Dendritic cell treated with granulocyte-macrophage colony-stimulating factor and Interleukin-4, amounts not matched to agents 40 ng/mL and 50 ng/mL, for 4 days (primary cell): Measurements from ENCODE around the gene TAOK2.

Experiments used
- H3K27ac Mint-ChIP-seq: one replicate; pipeline ENCODE4 v1.8.0; 2022; ENCODE audit warnings: mild to moderate bottlenecking, mixed read lengths
- H3K27me3 Mint-ChIP-seq: one replicate; pipeline ENCODE4 v1.8.0; 2022; ENCODE audit warnings: mild to moderate bottlenecking, mixed read lengths
- H3K36me3 Mint-ChIP-seq: one replicate; pipeline ENCODE4 v1.8.0; 2022; ENCODE audit warnings: low read depth, mixed read lengths
- H3K4me1 Mint-ChIP-seq: one replicate; pipeline ENCODE4 v1.8.0; 2022; ENCODE audit warnings: low read depth, mixed read lengths
- H3K4me3 Mint-ChIP-seq: one replicate; pipeline ENCODE4 v1.8.0; 2022; ENCODE audit warnings: mild to moderate bottlenecking, moderate library complexity, mixed read lengths
- H3K9me3 Mint-ChIP-seq: one replicate; pipeline ENCODE4 v1.8.0; 2022; ENCODE audit warnings: mixed read lengths
- intact Hi-C: fragments of 100-400 bp; cut with micrococcal nuclease; formaldehyde crosslinking; loops from one replicate; pipeline ENCODE4 v1.15.0; 2022

Gene TAOK2

DNA sequence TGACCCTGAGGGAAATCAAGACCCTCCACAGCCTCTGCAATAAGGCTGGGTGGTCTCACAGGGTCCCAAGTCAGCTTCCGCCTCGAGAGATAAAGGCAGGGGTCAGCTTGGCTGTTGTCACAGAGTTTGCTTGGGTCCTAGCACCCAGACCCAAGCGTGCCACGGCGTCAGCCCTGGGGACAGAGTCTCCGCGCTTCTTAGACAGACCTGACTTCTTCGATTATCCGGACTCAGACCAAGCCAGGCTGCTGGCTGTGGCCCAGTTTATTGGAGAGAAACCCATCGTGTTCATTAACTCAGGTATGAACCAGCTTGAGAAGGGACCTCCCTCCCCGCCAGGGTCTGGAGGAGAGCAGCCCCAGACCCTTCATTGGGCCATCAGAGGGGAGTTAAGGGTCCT is 49.9 kb downstream of the TAOK2 start:
- Mint-ChIP-seq H3K4me3 (no peak overlapping the region), H3K36me3 (no peaks in the 10 kb centered on the region), H3K27me3 (peaks cover 40% of the 10 kb centered on the region), H3K27ac (no peak overlapping the region), H3K9me3 (no peaks in the 10 kb centered on the region), H3K4me1 (peaks cover 24% of the 10 kb centered on the region)
- intact Hi-C loops: no loop called here

DNA sequence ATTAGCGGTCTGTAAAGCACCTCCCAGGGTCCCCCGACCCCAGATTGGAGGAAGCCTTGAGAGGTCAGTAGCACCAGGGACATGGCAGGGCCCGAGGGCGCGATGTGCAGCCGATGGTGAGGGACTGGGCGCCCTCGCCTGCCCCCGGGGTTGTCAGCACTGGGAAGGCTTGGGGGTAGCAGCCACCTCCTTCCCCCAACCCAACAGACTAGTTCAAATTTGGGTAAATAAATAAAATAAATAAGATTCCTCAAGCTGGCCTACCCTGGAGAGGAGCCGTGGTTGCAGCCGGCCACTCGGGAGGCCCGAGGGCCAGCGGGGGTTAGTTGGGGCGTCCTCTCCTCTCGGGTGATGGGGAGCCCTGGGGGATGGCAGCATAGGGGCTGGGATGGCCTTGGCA is 50.8 kb downstream of the TAOK2 start:
- Mint-ChIP-seq H3K27ac (no peak overlapping the region), H3K4me3 (no peak overlapping the region), H3K27me3 (peaks cover 48% of the 10 kb centered on the region), H3K9me3 (no peaks in the 10 kb centered on the region), H3K4me1 (peaks cover 24% of the 10 kb centered on the region), H3K36me3 (no peaks in the 10 kb centered on the region)
- intact Hi-C loops: no loop called here

GRCh38 chr16:30025156-30025555 is 51.5 kb downstream of the TAOK2 start:
- Mint-ChIP-seq H3K4me1 (peaks cover 24% of the 10 kb centered on the region), H3K9me3 (no peaks in the 10 kb centered on the region), H3K27ac (no peak overlapping the region), H3K27me3 (peaks cover 55% of the 10 kb centered on the region), H3K36me3 (no peaks in the 10 kb centered on the region), H3K4me3 (no peak overlapping the region)
- intact Hi-C loops: no loop called here

GRCh38 chr16:30025574-30025973 is 51.9 kb downstream of the TAOK2 start:
- intact Hi-C loops: no loop called here
- H3K27me3 Mint-ChIP-seq: peaks cover 60% of the 10 kb centered on the region
- H3K27ac Mint-ChIP-seq: no peak overlapping the region
- no peaks in the 10 kb centered on the region for H3K9me3 Mint-ChIP-seq
- no peak overlapping the region for H3K4me3 Mint-ChIP-seq
- H3K4me1 Mint-ChIP-seq: peaks cover 21% of the 10 kb centered on the region
- H3K36me3 Mint-ChIP-seq: no peaks in the 10 kb centered on the region

DNA sequence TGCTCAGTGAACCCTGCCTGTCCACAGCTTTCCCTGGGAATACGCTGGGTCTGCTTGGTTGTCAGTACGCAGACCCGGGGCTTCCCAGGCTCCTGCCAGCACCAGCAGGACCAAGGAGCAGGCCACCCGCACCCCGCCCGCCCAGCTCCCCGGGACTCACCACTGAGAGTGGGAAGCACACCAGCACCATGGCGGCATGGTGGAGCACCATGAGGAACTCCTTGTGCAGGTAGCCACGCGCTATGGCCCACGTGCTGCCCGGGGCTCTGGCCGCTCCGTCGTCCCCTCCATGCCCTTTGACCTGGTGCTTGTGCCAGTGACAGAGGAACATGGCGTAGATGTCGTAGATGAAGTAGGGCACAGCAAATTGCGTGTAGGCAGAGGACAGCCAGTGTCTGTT is 52.8 kb downstream of the TAOK2 start:
- peaks cover 68% of the 10 kb centered on the region for H3K27me3 Mint-ChIP-seq

DNA sequence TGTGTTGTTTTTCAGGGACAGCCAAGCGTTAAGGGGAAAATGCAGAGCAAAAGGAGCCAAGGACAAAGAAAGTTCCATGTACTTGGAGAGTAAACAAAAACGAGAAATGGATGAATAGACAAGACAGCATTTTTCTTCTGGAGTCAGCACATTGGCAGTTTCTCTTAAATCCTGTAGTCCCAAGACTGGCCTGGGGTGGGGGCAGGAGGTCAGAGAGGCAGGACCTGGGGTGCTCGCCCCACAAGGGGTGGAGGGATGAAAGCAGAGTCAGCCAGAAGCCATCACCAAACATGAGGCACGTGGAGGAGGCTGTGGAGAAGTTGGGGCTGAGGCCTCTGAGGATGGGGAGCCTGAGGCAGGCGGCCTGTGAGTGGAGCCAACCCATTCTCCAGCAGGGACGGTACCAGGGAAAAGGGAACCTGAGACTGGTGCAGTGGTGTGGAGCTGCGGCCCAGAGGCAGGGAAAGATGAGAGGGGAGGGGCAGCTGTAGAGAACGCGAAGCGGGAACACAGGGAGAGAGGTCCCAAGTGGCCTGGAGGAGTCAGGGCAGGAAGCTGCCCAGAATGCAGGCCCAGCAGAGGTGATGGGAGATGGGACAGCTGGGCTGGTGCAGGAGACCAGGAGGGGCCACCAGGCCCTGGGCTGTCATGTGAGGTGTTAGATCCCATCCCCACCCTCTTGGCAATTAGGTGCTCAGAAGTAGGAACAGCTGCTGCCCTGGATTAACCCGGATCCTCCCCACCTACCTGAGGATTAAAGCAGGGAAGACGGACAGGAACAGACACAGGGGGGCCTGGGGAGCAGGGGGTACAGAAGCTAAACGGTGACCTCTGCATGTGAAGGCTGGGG is 54.1 kb downstream of the TAOK2 start:
- H3K4me3 Mint-ChIP-seq: no peak overlapping the region
- peaks cover 17% of the 10 kb centered on the region for H3K4me1 Mint-ChIP-seq
- H3K27ac Mint-ChIP-seq: no peak overlapping the region
- peaks cover 82% of the 10 kb centered on the region for H3K27me3 Mint-ChIP-seq
- no peaks in the 10 kb centered on the region for H3K9me3 Mint-ChIP-seq
- H3K36me3 Mint-ChIP-seq: no peaks in the 10 kb centered on the region
- intact Hi-C loops: no loop called here

More for the DNA sequence above, 52.8 kb downstream of the TAOK2 start:
- no peaks in the 10 kb centered on the region for H3K9me3 Mint-ChIP-seq
- intact Hi-C loops: no loop called here
- H3K36me3 Mint-ChIP-seq: no peaks in the 10 kb centered on the region
- peaks cover 19% of the 10 kb centered on the region for H3K4me1 Mint-ChIP-seq
- H3K4me3 Mint-ChIP-seq: no peak overlapping the region
- no peak overlapping the region for H3K27ac Mint-ChIP-seq

- no peaks in the 10 kb centered on the region for H3K36me3 Mint-ChIP-seq
- intact Hi-C loops: no loop called here
- H3K4me1 Mint-ChIP-seq: peaks cover 17% of the 10 kb centered on the region
- H3K27ac Mint-ChIP-seq: no peak overlapping the region
- no peaks in the 10 kb centered on the region for H3K9me3 Mint-ChIP-seq
- no peak overlapping the region for H3K4me3 Mint-ChIP-seq
- H3K27me3 Mint-ChIP-seq: peaks cover 84% of the 10 kb centered on the region
Observed at GRCh38 chr16:30028438-30029076, 54.9 kb downstream of the TAOK2 start.

DNA sequence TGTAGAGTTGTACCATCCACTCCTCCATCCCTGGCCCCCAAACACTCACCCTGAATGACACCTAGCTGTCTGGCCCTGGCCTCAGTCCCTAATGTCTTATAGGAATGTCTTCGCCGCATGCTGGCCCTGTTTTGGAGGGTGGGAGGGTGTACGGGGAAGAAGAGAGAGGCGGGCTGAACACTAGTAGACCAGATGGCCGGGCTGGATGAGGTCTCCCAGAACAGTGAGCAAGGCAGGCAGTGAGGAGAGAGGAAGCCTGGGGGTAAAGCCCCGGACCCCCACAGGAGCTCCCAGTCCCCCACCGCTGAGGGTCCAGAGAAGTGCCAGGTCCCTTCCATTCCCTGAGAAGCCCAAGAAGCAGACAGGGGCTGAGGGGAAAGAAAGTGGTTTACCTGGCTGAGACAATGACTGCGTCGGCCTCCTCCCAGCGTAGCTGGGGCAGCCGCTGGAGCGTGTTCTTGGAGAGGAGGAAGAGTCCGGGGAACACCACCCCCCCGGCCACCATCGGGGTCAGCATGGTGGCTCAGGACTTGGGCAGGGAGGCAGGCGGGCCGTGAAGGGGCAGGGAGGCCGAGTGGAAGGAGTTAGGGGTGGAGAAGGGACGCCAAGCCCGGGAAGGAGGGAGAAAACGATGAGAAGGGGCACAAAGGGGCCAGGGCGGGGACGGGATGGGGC is 56.5 kb downstream of the TAOK2 start:
- Mint-ChIP-seq H3K9me3 (no peaks in the 10 kb centered on the region), H3K4me3 (no peak overlapping the region), H3K27me3 (peaks cover 92% of the 10 kb centered on the region), H3K27ac (peak overlapping the region; percentile 14), H3K36me3 (no peaks in the 10 kb centered on the region), H3K4me1 (peaks cover 20% of the 10 kb centered on the region)
- intact Hi-C loops: no loop called here

- Mint-ChIP-seq H3K4me1 (peaks cover 23% of the 10 kb centered on the region), H3K27me3 (peaks cover 93% of the 10 kb centered on the region), H3K9me3 (no peaks in the 10 kb centered on the region), H3K4me3 (no peak within 1 kb of the TSS), H3K27ac (peak within 1 kb of the TSS; percentile 14), H3K36me3 (no peaks in the 10 kb centered on the region)
- intact Hi-C loops: no loop called here
Observed at GRCh38 chr16:30030841-30031413, 57.3 kb downstream of the TAOK2 start, which contains the start of gene TLCD3B. Gene TLCD3B, minus strand, starts transcription at chr16:30031271. Its CDS starts 744 bp downstream, at chr16:30030527.

DNA sequence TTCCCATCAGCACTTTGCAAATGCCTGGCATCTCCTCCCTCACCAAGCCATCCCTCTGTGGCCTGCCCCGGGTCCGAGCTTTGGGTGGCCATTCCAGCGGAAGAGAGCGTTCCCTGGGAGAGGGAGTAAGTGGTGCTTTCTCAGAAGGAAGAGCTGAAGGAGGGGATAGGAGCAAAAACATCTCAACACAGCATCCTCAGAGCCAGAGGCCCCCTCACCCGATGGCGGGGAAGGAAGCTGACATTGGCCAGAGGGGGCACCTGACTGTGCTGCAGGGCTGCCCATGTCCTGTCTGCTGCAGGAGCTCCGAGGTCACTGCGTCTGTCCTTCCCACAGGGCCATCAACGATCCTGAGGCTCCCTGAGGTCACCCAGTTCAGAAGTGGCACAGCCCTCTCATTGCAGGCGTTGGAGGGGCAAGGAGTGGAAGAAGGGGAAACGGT is 57.8 kb downstream of the TAOK2 start:
- Mint-ChIP-seq H3K36me3 (no peaks in the 10 kb centered on the region), H3K9me3 (no peaks in the 10 kb centered on the region), H3K27me3 (peaks cover 93% of the 10 kb centered on the region), H3K4me1 (peaks cover 23% of the 10 kb centered on the region), H3K4me3 (no peak overlapping the region), H3K27ac (no peak overlapping the region)
- intact Hi-C loops: no loop called here

- Mint-ChIP-seq H3K4me3 (no peak overlapping the region), H3K27me3 (peaks cover 88% of the 10 kb centered on the region), H3K4me1 (peaks cover 23% of the 10 kb centered on the region), H3K27ac (no peak overlapping the region), H3K9me3 (no peaks in the 10 kb centered on the region), H3K36me3 (no peaks in the 10 kb centered on the region)
- intact Hi-C loops: no loop called here
Observed at GRCh38 chr16:30032083-30032819, 58.6 kb downstream of the TAOK2 start.

- no peak overlapping the region for H3K4me3 Mint-ChIP-seq
- peaks cover 80% of the 10 kb centered on the region for H3K27me3 Mint-ChIP-seq
- H3K36me3 Mint-ChIP-seq: no peaks in the 10 kb centered on the region
Observed at GRCh38 chr16:30033270-30033669, 59.6 kb downstream of the TAOK2 start.

GRCh38 chr16:30040221-30040620 is 66.6 kb downstream of the TAOK2 start:
- Mint-ChIP-seq H3K36me3 (no peaks in the 10 kb centered on the region), H3K4me3 (peak overlapping the region; percentile 33), H3K27ac (no peak overlapping the region), H3K4me1 (peaks cover 8% of the 10 kb centered on the region), H3K9me3 (no peaks in the 10 kb centered on the region), H3K27me3 (peaks cover 18% of the 10 kb centered on the region)
- intact Hi-C loops: no loop called here

More at GRCh38 chr16:30033270-30033669, 59.6 kb downstream of the TAOK2 start:
- Mint-ChIP-seq H3K9me3 (no peaks in the 10 kb centered on the region), H3K27ac (no peak overlapping the region), H3K4me1 (peaks cover 15% of the 10 kb centered on the region)
- intact Hi-C loops: no loop called here
